Suprapubic skin (tissue), 4 donors: ENCODE data around the gene DBNDD1. TPM values are rescaled to one million over a fixed set of nuclear protein-coding genes. Genes with fewer than 3 reads are reported as not detected.

Source experiments
- DNase-seq, 2 donors: peaks; one replicate each; pipeline ENCODE4 v3.0.0-alpha.2; 2019; ENCODE audit warnings: low spot score in 2 of 2
- H3K27ac ChIP-seq: fragments of 200-600 bp; sonication (generic); one replicate; pipeline ENCODE4 v1.5.1; 2019
- H3K27me3 ChIP-seq: fragments of 200-600 bp; sonication (generic); one replicate; pipeline ENCODE4 v1.5.1; 2019
- H3K36me3 ChIP-seq: fragments of 200-600 bp; sonication (generic); one replicate; pipeline ENCODE4 v1.5.1; 2019
- H3K4me1 ChIP-seq: fragments of 200-600 bp; sonication (generic); one replicate; pipeline ENCODE4 v1.5.1; 2019
- H3K4me3 ChIP-seq: fragments of 200-600 bp; sonication (generic); one replicate; pipeline ENCODE4 v1.5.1; 2019; ENCODE audit warnings: mild to moderate bottlenecking
- H3K9me3 ChIP-seq: fragments of 200-600 bp; sonication (generic); one replicate; pipeline ENCODE4 v1.5.1; 2019
- EP300 ChIP-seq: sonication (generic); formaldehyde crosslinking; IDR thresholded peaks from one replicate; pipeline ENCODE4 v1.6.1; 2017; ENCODE audit warnings: antibody characterized with exemption
- POLR2A ChIP-seq, 2 donors: fragments of 450-650 bp; IDR thresholded peaks; one replicate each; pipeline ENCODE4 v1.6.1; 2017; ENCODE audit warnings: antibody characterized with exemption in 2 of 2, mild to moderate bottlenecking in 2 of 2, moderate library complexity in 2 of 2
- POLR2AphosphoS5 ChIP-seq, 3 donors: sonication (generic); formaldehyde crosslinking; IDR thresholded peaks; one replicate each; pipeline ENCODE4 v1.6.1; 2017; ENCODE audit warnings: antibody characterized with exemption in 3 of 3
- WGBS: methylation state at CpG from one replicate; pipeline ENCODE4 v1.1.5; 2018; 5-methylcytosine and 5-hydroxymethylcytosine counted together
- total RNA-seq, 4 donors: library from RNA; depleted of rRNA; stranded (reverse); fragments of >200 nt; gene quantifications; one replicate each; pipeline ENCODE4 v1.1.0, GENCODE V29; 2016
- TF ChIP-seq, protein P1 (sequence below), 2 donors: fragments of 200-600 bp in 1 of 2; fragments of 450-650 bp in 1 of 2; sonication (generic) in 1 of 2; IDR thresholded peaks; one replicate each; pipeline ENCODE4 v1.5.1; 2016 to 2019; ENCODE audit warnings: antibody characterized with exemption in 2 of 2, mild to moderate bottlenecking in 1 of 2, moderate library complexity in 1 of 2

DBNDD1 gene
- total RNA-seq, 4 donors from 2014 or later, result 1.2 to 7.5 (median 4.5) TPM

DNA sequence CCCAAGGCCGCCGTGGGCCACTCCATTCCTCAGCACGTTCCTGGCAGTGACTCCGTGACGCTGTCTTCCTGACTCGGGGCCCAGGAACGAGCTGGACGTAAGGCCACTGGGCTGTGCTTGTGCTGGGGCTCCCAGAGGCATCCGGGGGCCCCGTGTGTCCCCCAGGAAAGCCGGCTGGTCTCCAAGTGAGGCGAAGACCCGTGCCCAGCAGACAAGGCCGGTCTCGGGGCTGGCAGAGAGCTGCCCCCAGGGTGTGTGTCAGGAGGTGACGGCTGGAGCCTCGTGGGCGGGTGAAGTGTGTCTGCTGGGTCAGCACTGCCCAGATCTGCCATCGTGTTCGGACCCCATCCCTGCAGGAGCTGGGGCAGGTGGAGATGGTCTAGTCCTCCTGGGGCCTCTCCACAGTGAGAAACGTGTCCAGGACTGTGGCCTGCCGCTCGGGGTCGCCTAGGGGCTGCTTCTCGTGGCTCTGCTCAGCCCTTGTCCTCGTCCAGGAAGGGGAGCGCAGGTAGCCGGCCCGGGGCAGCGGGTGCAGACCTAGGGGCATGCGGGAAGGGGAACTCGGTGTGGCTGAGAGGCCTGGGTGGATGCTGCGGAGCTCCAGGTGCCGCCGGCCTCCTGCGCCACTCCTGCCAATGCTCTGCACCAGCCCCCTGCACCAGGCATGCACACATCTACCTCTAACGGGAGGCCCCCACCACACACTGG is 13.1 kb downstream of the DBNDD1 start:
- H3K27me3 ChIP-seq, result no peaks in the 10 kb centered on the region
- no peaks in the 10 kb centered on the region for H3K9me3 ChIP-seq
- no peak overlapping the region for H3K27ac ChIP-seq
- H3K36me3 ChIP-seq, result no peaks in the 10 kb centered on the region
- DNase-seq, result no peak
- WGBS, result 98% methylated on average over 12 of the region's 37 CpGs
- TF ChIP-seq EP300, result no peak
- TF ChIP-seq, protein P1, sequence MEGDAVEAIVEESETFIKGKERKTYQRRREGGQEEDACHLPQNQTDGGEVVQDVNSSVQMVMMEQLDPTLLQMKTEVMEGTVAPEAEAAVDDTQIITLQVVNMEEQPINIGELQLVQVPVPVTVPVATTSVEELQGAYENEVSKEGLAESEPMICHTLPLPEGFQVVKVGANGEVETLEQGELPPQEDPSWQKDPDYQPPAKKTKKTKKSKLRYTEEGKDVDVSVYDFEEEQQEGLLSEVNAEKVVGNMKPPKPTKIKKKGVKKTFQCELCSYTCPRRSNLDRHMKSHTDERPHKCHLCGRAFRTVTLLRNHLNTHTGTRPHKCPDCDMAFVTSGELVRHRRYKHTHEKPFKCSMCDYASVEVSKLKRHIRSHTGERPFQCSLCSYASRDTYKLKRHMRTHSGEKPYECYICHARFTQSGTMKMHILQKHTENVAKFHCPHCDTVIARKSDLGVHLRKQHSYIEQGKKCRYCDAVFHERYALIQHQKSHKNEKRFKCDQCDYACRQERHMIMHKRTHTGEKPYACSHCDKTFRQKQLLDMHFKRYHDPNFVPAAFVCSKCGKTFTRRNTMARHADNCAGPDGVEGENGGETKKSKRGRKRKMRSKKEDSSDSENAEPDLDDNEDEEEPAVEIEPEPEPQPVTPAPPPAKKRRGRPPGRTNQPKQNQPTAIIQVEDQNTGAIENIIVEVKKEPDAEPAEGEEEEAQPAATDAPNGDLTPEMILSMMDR (IDR thresholded peaks at IDR 0.05), result no peak
- no peak for TF ChIP-seq POLR2A (IDR thresholded peaks at IDR 0.05)
- no peak for TF ChIP-seq POLR2AphosphoS5 (IDR thresholded peaks at IDR 0.05)
- no peaks in the 10 kb centered on the region for H3K4me1 ChIP-seq
- no peak overlapping the region for H3K4me3 ChIP-seq

DNA sequence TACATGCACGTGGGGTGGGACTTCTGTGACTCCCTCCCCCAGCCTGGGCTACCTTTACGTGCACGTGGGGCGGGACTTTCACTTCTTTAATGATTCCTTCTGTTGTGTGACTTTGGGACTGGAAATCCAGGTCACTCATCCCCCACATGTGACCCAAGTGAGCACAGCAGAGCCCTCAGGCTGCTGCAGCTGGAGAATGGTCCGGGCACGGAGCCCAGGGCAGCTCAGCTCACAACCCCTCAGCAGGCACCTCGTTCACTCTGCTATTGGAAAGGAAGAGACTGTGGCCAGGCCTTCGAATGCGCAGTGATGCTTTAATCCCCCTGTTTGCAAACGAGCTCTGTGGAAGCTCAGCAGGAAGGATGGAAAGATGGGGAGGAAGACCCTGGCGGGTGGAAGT is 14.7 kb downstream of the DBNDD1 start:
- no peak overlapping the region for H3K4me3 ChIP-seq
- H3K4me1 ChIP-seq, result peaks cover 4% of the 10 kb centered on the region
- H3K27me3 ChIP-seq, result no peaks in the 10 kb centered on the region
- DNase-seq, result no peak
- H3K9me3 ChIP-seq, result no peaks in the 10 kb centered on the region
- 75% methylated on average over 11 of the region's 11 CpGs for WGBS
- no peak overlapping the region for H3K27ac ChIP-seq
- H3K36me3 ChIP-seq, result no peaks in the 10 kb centered on the region
- TF ChIP-seq POLR2AphosphoS5 (IDR thresholded peaks at IDR 0.05) (no peak), POLR2A (IDR thresholded peaks at IDR 0.05) (no peak), EP300 (no peak)
- TF ChIP-seq, protein P1 (IDR thresholded peaks at IDR 0.05), result no peak

DNA sequence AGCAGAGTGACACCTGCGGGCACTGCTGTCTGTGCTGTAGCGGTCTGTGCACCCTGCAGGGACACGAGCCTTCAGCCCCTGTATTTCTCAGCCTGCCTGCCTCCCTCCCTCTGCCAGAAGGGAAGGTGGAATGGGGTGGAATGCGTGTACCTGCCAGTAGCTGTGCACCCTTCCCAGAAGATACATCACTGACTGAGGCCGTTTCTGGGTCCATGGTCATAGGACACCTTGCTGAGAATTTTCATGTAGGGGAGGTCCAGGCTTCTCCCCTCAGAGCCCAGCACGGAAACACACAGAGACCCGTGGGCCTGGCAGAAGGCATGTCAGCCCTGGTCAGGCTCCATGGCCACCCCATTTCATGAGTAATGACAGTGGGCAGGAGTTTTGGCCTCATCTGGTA is 16.5 kb downstream of the DBNDD1 start:
- Histone ChIP-seq H3K27ac (no peak overlapping the region), H3K4me3 (no peak overlapping the region), H3K4me1 (peaks cover 4% of the 10 kb centered on the region), H3K27me3 (no peaks in the 10 kb centered on the region), H3K9me3 (no peaks in the 10 kb centered on the region), H3K36me3 (peaks cover 8% of the 10 kb centered on the region)
- WGBS, result 96% methylated on average over 5 of the region's 7 CpGs
- no peak for DNase-seq
- no peak for TF ChIP-seq EP300
- TF ChIP-seq, protein P1 (IDR thresholded peaks at IDR 0.05), result no peak
- TF ChIP-seq POLR2A (IDR thresholded peaks at IDR 0.05), result no peak
- TF ChIP-seq POLR2AphosphoS5 (IDR thresholded peaks at IDR 0.05), result no peak

DNA sequence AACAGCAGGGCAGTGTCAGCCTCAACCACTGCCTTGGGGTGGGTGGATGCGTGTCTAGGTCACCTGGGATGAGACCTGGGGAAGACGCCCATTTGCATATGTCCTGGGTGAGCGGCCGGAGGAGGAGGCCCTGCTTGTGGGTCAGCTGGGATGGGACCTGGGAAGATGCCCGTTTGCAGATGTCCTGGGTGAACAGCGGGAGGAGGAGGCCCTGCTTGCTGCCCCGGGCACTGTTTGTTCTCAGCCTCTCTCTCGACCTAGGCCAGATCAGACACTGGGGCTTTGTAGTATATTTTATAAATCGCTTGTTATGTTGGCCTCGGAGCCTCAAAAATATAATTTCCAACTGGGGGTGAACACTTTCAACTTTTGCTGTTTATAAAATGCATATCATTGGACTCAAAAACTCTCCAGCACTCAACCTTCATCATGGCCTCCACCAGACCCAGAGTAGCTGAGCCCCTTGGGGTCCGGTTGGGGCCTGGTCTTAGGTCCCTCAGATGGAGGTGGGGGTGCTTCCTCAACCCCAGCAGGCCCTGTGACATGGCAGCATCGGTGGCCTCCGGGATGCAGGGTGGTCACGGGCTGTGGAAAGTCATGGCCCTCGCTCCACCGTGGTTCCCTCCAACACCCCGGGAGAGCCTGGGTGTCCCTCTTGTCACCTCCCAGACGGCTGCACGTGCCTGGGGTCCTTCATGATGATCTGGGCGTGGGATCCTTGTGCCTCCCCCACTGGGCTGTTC is 17.3 kb downstream of the DBNDD1 start:
- 87% methylated on average over 19 of the region's 20 CpGs for WGBS
- Histone ChIP-seq H3K27me3 (no peaks in the 10 kb centered on the region), H3K9me3 (no peaks in the 10 kb centered on the region), H3K36me3 (peaks cover 8% of the 10 kb centered on the region), H3K4me3 (no peak overlapping the region), H3K4me1 (peaks cover 4% of the 10 kb centered on the region), H3K27ac (no peak overlapping the region)
- TF ChIP-seq POLR2AphosphoS5 (IDR thresholded peaks at IDR 0.05), result no peak
- no peak for TF ChIP-seq POLR2A (IDR thresholded peaks at IDR 0.05)
- TF ChIP-seq EP300, result no peak
- TF ChIP-seq, protein P1 (IDR thresholded peaks at IDR 0.05), result no peak
- no peak for DNase-seq

DNA sequence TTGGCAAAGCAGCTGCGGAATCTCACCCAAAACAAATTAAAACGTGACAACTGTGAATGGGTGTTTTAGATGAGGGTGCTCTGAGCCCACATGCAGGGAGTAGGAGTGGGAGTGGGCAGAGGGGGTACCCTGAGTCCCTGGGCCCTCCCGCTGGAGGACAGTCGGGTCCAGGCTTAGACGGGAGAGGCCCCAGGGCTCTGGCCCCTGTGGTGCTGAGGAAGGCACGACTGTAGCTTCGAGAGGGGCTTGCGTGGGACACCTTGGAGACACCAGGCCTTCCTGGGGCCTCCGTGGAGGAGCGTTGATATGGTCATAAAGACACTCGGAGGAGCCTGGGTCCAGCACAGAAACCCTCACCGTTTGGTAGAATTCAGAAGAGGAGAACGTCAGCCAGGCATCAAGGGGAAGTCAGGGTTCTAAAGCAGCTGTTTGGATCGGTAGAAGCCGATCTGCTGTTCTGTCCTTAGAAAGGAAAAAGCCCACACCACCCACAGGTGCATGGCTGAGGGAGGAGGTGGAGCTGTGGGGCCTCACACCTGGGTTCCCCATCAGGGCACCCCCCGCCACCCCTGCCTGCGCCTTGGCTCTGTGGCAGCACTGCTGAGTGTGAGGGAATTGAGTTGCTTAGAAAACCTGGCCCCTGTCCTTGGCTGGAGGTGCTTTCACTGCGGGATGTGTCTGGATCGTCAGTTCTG is 18.4 kb downstream of the DBNDD1 start:
- Histone ChIP-seq H3K27me3 (no peaks in the 10 kb centered on the region), H3K36me3 (peaks cover 8% of the 10 kb centered on the region), H3K27ac (no peak overlapping the region), H3K4me3 (no peak overlapping the region), H3K9me3 (no peaks in the 10 kb centered on the region), H3K4me1 (peaks cover 4% of the 10 kb centered on the region)
- no peak for DNase-seq
- 77% methylated on average over 19 of the region's 19 CpGs for WGBS
- TF ChIP-seq POLR2AphosphoS5 (IDR thresholded peaks at IDR 0.05) (no peak), EP300 (no peak), POLR2A (IDR thresholded peaks at IDR 0.05) (no peak)
- TF ChIP-seq, protein P1 (IDR thresholded peaks at IDR 0.05), result no peak
